Vagina (tissue), 2 donors: ENCODE measurements around the gene INPP5A.

Source experiments
- POLR2A ChIP-seq, 2 donors: fragments of 450-650 bp; IDR thresholded peaks; one replicate each; pipeline ENCODE4 v1.6.1; 2017; ENCODE audit warnings: antibody characterized with exemption in 2 of 2, mild to moderate bottlenecking in 2 of 2, moderate library complexity in 2 of 2
- TF ChIP-seq, protein P1 (sequence below), 3 experiments: fragments of 450-650 bp in 2 of 3; fragments of 200-600 bp in 1 of 3; sonication (generic) in 1 of 3; IDR thresholded peaks; one replicate each; pipeline ENCODE4 v1.5.1; 2017 to 2019; ENCODE audit warnings: antibody characterized with exemption in 3 of 3, mild to moderate bottlenecking in 2 of 3, moderate library complexity in 2 of 3

DNA sequence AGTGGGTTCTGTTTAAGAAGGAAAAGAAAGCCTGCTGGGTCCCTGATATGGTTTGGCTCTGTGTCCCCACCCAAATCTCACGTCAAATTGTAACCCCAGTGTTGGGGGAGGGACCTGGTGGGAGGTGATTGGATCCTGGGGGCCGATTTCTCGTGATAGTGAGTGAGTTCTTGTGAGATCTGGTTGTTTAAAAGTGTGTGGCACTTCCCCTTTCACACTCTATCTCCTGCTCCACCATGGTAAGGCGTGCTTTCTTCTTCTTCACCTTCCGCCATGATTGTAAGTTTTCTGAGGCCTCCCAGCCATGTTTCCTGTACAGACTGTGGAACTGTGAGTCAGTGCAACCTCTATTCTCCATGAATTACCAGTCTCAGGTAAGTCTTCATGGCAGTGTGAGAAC, 42.6 kb downstream of the INPP5A start:
- TF ChIP-seq POLR2A (IDR thresholded peaks at IDR 0.05) = no peak
- TF ChIP-seq, protein P1, sequence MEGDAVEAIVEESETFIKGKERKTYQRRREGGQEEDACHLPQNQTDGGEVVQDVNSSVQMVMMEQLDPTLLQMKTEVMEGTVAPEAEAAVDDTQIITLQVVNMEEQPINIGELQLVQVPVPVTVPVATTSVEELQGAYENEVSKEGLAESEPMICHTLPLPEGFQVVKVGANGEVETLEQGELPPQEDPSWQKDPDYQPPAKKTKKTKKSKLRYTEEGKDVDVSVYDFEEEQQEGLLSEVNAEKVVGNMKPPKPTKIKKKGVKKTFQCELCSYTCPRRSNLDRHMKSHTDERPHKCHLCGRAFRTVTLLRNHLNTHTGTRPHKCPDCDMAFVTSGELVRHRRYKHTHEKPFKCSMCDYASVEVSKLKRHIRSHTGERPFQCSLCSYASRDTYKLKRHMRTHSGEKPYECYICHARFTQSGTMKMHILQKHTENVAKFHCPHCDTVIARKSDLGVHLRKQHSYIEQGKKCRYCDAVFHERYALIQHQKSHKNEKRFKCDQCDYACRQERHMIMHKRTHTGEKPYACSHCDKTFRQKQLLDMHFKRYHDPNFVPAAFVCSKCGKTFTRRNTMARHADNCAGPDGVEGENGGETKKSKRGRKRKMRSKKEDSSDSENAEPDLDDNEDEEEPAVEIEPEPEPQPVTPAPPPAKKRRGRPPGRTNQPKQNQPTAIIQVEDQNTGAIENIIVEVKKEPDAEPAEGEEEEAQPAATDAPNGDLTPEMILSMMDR (IDR thresholded peaks at IDR 0.05) = no peak
